Stimulated activated CD4-positive, alpha-beta T cell treated with anti-CD3 and anti-CD28 coated beads, TNF-alpha, amount 100 ng/mL, for 24 hours (primary cell): ENCODE measurements around the gene CAPN3.
A peak's percentile ranks its signal among the peaks of the same experiment; 100 is the strongest.

Experiments
- DNase-seq, 3 experiments: peaks; one replicate each; pipeline ENCODE4 v3.0.0-alpha.2; 2020; ENCODE audit warnings: low read depth in 3 of 3

CAPN3 gene

GRCh38 chr15:42356851-42357250 is 2.5 kb upstream of the CAPN3 start:
- no peak for DNase-seq

DNA sequence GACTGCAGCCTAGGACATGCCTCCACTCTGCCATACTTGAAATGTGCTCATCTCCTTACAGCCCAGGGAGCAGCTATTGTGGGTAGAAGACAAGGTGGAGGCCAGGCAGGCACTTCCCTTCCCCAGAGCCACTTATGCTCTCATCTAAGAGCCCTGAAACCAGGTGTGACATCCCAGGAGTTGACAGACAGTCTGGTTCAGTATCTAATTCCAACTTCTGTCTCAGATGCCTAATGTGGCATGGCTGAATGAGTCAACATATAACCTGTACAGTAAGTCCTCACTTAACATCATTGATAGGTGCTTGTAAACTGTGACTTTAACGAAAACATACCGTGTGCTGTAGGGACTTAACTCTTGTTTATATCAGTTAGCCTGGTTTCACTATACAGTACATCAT is 1.2 kb upstream of the CAPN3 start:
- DNase-seq: no peak

DNA sequence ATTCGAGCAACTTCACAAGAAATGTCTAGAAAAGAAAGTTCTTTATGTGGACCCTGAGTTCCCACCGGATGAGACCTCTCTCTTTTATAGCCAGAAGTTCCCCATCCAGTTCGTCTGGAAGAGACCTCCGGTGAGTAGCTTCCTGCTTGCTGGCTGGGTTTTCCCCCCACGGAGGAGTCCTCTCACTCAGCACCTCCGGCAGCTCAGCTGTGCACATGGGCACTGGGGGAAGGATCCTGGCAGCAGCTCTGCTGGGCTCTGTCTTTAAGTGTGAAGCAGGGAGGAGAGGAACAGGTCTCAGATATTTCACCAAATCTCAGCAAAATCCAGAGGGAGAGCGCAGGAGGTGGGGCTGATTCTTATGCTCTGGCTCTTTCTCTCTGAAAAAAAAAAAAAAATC is 684 bp downstream of the CAPN3 start:
- no peak for DNase-seq

DNA sequence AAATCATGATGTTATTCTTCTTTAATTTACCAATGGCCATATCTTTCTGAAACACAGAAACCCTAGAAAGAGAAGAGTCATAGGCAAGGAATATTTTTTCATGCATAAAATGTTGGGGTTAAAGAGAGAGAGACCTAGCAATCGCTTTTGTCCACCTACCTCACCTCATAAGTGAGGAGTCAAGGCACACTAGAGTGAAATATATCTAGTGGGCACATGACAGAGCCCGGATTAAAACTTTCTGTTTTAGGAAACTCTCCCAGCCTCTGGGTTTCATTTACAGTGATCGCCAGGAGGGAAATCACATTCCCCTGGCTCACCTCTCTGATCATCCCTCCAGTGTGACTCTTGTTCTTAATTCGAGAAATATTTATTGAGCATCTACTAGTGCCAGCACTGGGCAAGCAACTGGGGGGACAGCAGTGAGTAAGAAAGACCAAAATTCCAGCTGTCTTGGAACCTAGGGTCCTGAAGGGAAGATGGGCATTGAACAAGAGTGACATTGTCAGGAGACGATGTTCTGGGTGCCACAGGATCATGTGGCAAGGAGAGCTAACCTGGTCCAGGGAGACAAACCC is 1.3 kb downstream of the CAPN3 start:
- DNase-seq: no peak

GRCh38 chr15:42363487-42363886 is 4.2 kb downstream of the CAPN3 start:
- no peak for DNase-seq

GRCh38 chr15:42363942-42364341 is 4.6 kb downstream of the CAPN3 start:
- no peak for DNase-seq

- DNase-seq: no peak
These were observed 5.2 kb downstream of the CAPN3 start for GRCh38 chr15:42364529-42364928.

DNA sequence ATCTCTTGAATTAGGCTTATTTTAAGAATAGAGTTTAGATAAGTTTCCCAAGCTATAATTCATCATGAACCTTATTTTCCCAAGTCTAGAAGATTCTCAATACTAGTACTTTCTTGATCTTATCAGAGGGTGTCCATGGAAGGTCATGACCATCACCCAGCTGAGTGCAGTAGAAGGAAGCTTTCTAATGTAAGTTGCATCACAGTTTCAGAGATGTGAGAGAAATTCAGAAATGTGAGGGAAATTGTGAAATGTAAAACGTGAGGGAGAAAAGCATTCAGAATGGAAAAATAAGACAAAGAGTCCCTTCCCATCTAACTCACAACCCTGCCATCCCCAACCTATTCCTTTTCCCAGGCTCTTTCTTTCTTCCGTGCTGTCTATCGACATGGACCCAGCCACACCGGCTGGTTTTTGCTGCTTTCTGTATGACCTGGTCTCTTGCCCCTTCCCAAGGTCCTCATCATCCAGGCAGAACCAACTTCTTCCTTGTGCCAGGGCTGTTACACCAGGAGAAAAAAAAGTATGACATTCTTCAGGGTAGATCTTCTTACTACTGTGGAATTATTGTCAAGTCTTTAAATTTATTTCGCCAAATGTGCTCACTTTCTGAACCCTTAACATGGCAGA is 6.7 kb downstream of the CAPN3 start:
- no peak for DNase-seq

GRCh38 chr15:42367041-42367440 is 7.7 kb downstream of the CAPN3 start:
- DNase-seq: no peak

DNA sequence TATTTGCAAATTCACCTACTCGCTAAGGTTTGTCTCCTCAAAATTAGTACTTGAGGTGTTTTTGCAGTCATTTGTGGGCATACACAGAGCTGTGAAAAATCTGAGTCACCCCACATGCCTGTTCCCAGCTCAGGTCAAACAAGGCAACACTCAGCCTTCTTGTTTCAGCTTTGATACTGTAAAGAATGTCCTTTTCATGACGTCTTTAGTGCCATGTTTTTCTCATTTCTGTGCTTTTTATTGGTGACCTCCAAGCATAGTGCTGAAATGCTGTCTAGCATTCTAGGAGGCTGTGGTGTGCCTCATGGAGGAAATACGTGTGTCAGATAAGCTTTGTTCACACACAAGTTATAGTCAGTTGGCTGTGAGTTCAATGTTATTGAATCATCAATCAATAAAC is 8.8 kb downstream of the CAPN3 start:
- no peak for DNase-seq

DNA sequence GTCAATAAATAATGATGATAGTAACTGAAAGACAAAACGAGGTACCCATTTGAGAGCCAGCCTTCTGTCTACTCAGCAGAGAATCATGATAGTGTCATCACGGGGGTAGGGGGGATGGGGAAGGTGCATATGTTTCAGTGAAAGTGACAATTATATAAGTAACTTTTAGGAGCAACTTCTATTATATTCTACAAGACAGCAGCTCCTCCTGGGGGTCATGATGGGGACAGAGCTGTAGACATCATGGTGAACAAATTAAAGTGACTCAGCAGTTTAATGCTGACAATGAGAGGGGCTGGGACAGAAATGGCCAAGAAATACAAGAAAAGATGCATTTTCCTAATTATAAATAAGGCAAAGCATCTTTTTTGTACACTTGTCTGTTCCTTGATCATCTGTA is 11.8 kb downstream of the CAPN3 start:
- no peak for DNase-seq

GRCh38 chr15:42373274-42373673 is 14.0 kb downstream of the CAPN3 start:
- no peak for DNase-seq

DNA sequence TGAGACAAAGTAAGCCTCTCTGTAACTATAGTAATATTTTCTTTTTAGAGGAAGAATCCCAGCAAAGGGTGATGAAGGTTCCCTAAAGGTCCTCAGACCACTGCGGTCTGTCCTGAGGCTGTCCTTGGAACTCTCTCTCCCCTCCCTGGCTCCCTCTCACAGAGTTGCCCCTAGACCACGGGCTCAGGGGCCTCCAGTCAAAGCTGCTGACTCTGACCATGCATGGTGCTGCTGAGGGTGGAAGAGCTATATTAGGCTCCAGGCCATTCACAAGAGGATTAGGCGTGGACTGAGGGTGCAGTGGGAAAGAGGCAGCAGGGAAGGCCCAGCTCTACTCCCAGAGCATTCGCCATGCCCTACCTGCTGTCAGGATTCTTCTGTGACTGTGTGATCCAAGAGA is 14.6 kb downstream of the CAPN3 start:
- DNase-seq: no peak

DNA sequence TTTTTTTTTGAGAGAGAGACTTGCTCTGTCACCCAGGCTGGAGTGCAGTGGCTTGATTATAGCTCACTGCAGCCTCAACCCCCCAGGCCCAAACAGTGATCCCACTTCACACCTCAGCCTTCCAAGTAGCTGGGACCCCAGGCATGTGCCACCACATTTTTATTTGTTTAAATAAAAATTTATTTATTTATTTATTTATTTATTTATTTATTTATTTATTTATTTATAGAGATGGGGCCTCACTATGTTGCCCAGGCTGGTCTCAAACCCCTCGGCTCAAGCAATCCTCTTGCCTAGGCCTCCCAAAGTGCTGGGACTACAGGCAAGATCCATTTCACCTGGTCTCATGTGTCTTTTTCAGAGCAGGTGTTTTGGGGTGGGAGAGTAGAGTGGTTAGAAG is 15.5 kb downstream of the CAPN3 start:
- no peak for DNase-seq

DNA sequence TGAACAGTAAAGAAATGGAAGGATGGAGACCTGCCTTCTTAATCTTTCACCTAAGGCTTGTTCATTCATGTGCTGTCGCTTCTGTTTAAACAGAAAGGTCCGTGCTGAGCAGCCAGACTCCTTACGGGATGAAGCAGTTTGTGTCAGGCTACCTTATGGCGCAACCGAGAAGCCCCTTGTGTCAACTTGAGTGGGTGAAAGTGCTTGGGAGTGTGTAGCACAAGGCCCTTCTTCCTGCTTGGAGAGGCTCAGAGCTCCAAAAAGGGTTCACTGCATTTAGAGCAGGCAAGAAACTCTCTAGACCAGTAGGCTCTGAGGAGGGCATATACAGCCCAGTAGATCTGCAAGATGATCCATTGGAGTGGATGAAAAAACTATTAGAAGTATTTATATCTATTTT is 16.0 kb downstream of the CAPN3 start:
- no peak for DNase-seq

- no peak for DNase-seq
These were observed 16.6 kb downstream of the CAPN3 start for GRCh38 chr15:42375941-42376340.

GRCh38 chr15:42378011-42378410 is 18.7 kb downstream of the CAPN3 start:
- no peak for DNase-seq

- no peak for DNase-seq
These were observed 25.3 kb downstream of the CAPN3 start for GRCh38 chr15:42384597-42384996.

GRCh38 chr15:42385206-42385979 is 26.1 kb downstream of the CAPN3 start:
- DNase-seq: peak in 1 of 3 experiments; percentile 9

DNA sequence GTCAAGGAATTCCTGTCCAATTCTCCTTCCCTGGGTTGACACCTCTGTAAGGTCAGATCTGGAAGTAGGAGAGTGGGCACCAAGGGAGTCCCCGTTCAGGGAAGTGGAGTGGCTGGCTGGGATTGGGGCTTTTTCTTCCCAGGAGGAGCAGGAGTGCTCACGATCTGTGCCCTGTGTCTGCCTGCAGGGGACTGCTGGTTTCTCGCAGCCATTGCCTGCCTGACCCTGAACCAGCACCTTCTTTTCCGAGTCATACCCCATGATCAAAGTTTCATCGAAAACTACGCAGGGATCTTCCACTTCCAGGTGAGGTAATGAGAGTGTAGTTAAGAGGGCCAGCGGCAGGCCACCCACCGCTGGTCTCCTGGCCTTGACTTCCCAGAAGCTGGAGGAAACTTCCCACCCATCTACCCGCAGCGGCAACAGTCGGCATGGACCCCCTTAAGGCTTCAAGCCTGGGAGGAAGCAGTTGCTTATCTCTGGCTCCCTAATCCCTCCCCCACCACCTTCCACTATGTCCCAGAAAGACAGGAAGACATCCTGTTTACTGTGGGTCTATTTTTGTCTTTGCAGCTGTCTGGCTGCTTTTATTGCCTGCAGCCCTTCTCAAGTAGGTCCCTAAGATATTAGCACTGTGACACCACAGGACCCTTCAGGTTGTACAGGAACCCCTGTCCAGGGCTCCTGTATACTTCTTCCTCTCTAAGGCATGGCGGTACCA is 26.8 kb downstream of the CAPN3 start:
- no peak for DNase-seq

- no peak for DNase-seq
These were observed 28.3 kb downstream of the CAPN3 start for GRCh38 chr15:42387603-42388002.

DNA sequence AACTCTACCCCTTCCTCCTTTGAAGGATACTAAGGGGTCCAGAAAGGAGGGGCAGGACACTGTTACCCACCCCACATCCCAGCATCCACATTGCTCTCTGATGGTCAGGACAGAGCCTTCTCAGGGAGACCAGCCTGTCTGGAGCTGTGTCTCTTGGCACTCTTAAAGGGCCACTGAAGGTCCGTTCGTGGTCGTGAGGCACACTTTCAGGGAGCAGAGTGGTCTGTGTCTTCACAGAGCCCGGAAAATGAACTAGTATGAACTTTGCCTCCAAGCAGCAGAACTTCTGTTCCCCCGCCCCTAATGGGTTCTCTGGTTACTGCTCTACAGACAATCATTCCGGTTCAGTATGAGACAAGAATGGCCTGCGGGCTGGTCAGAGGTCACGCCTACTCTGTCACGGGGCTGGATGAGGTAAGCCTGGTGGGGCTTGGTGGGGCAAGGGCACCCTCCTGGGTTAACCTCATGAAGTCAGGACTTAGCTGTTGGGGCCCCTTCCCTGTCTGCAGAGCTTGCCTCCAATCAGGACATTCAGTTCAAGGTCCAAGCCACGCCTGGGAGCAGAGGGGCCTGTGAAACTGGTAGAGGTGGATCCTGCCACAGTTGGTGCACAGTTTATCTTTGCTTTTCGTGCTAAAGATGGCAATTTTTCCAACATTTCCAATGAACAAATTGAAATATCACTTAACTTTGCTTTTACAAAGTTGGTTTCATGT is 33.2 kb downstream of the CAPN3 start:
- no peak for DNase-seq
